Measurements from ENCODE around the gene MICOS13.

MICOS13 gene

GRCh38 chr19:5680437-5681368, at the start of gene MICOS13, which contains the start of gene HSD11B1L:
Gene MICOS13 (minus strand): TSS chr19:5680516. CDS start chr19:5680486, 30 bp downstream.
Gene HSD11B1L (plus strand): TSS chr19:5681027. CDS start chr19:5684833, 3,806 bp downstream.
- Histone ChIP-seq H3K9ac (ENCODE audit: low read length) (peak within 1 kb of the TSS; percentile 92), H3K4me3 (ENCODE audit: low read length) (peak within 1 kb of the TSS; percentile 88), H2AFZ (ENCODE audit: low read depth, low read length) (peak within 1 kb of the TSS; percentile 81), H3K27ac (ENCODE audit: low read length) (peak within 1 kb of the TSS; percentile 65), H3K4me1 (ENCODE audit: low read length) (peaks cover 12% of the 10 kb centered on the region; the same call in 1 of the 2 replicates), H3K79me2 (ENCODE audit: low read length) (peaks cover 12% of the 10 kb centered on the region), H4K20me1 (ENCODE audit: insufficient read depth, low read length) (no peaks in the 10 kb centered on the region), H3K9me3 (ENCODE audit: insufficient read depth, low read length) (no peaks in the 10 kb centered on the region), H3K4me2 (ENCODE audit: low read length) (peak within 1 kb of the TSS; percentile 96), H3K36me3 (replicated peaks; ENCODE audit: low read depth, low read length) (peaks cover 3% of the 10 kb centered on the region), H3K27me3 (ENCODE audit: low read depth, low read length) (no peaks in the 10 kb centered on the region)
- no peak for TF ChIP-seq EZH2phosphoT487 (IDR thresholded peaks at IDR 0.05; ENCODE audit: low read depth)
- TF ChIP-seq, protein P1, sequence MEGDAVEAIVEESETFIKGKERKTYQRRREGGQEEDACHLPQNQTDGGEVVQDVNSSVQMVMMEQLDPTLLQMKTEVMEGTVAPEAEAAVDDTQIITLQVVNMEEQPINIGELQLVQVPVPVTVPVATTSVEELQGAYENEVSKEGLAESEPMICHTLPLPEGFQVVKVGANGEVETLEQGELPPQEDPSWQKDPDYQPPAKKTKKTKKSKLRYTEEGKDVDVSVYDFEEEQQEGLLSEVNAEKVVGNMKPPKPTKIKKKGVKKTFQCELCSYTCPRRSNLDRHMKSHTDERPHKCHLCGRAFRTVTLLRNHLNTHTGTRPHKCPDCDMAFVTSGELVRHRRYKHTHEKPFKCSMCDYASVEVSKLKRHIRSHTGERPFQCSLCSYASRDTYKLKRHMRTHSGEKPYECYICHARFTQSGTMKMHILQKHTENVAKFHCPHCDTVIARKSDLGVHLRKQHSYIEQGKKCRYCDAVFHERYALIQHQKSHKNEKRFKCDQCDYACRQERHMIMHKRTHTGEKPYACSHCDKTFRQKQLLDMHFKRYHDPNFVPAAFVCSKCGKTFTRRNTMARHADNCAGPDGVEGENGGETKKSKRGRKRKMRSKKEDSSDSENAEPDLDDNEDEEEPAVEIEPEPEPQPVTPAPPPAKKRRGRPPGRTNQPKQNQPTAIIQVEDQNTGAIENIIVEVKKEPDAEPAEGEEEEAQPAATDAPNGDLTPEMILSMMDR (IDR thresholded peaks at IDR 0.05; ENCODE audit: low read depth, low read length): no peak

DNA sequence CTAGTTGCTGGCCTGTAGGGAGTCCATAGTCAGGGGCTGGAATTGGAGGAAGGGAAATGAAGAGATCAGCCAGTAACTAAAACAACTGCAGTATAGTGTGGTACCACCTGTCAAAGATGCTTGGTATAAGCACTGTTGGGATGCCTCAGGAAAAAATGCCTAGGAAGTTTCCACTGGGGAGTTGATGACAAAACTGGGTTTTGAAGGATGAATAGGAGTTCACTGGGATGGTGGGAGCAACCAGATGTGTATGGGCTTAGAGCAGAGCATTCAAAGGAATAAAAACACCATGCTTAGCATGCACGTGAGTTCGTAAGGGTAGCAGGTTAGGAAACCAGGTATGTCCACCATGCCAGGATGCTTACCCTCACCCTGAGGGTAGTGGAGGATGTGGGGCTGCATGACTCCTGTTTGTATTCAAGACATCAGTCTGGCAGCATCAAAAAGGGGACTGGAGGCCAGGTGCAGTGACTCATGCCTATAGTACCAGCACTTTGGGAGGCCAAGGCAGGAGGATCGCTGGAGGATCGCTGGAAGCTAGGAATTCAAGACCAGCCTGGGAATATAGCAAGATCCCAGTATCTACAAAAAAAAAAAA, 47.2 kb upstream of the MICOS13 start:
- TF ChIP-seq EZH2phosphoT487 (IDR thresholded peaks at IDR 0.05; ENCODE audit: low read depth): no peak
- TF ChIP-seq, protein P1 (IDR thresholded peaks at IDR 0.05; ENCODE audit: low read depth, low read length): no peak
- Histone ChIP-seq H3K9me3 (ENCODE audit: insufficient read depth, low read length) (no peaks in the 10 kb centered on the region), H3K4me2 (ENCODE audit: low read length) (no peak overlapping the region), H3K79me2 (ENCODE audit: low read length) (no peaks in the 10 kb centered on the region), H4K20me1 (ENCODE audit: insufficient read depth, low read length) (no peaks in the 10 kb centered on the region), H3K4me1 (ENCODE audit: low read length) (no peaks in the 10 kb centered on the region), H3K4me3 (ENCODE audit: low read length) (no peak overlapping the region), H2AFZ (ENCODE audit: low read depth, low read length) (no peak overlapping the region), H3K9ac (ENCODE audit: low read length) (no peak overlapping the region), H3K36me3 (replicated peaks; ENCODE audit: low read depth, low read length) (no peaks in the 10 kb centered on the region), H3K27me3 (ENCODE audit: low read depth, low read length) (no peaks in the 10 kb centered on the region), H3K27ac (ENCODE audit: low read length) (no peak overlapping the region)

- Histone ChIP-seq H3K79me2 (ENCODE audit: low read length) (peaks cover 47% of the 10 kb centered on the region), H3K9me3 (ENCODE audit: insufficient read depth, low read length) (no peaks in the 10 kb centered on the region), H3K27ac (ENCODE audit: low read length) (peak within 1 kb of the TSS; percentile 93), H2AFZ (ENCODE audit: low read depth, low read length) (peak within 1 kb of the TSS; percentile 97), H3K36me3 (replicated peaks; ENCODE audit: low read depth, low read length) (peaks cover 27% of the 10 kb centered on the region), H3K27me3 (ENCODE audit: low read depth, low read length) (no peaks in the 10 kb centered on the region), H3K4me3 (ENCODE audit: low read length) (peak within 1 kb of the TSS; percentile 93), H3K9ac (ENCODE audit: low read length) (peak within 1 kb of the TSS; percentile 92), H3K4me2 (ENCODE audit: low read length) (peak within 1 kb of the TSS; percentile 78), H4K20me1 (ENCODE audit: insufficient read depth, low read length) (peaks cover 29% of the 10 kb centered on the region), H3K4me1 (ENCODE audit: low read length) (peaks cover 12% of the 10 kb centered on the region)
- no peak for TF ChIP-seq EZH2phosphoT487 (IDR thresholded peaks at IDR 0.05; ENCODE audit: low read depth)
- TF ChIP-seq, protein P1 (IDR thresholded peaks at IDR 0.05; ENCODE audit: low read depth, low read length): peak; percentile 86
These were observed 39.9 kb upstream of the MICOS13 start, which contains the start of the genes CATSPERD and LONP1 for GRCh38 chr19:5719961-5720790. Gene CATSPERD (plus strand): TSS chr19:5720637. CDS start chr19:5720738, 101 bp downstream. Gene LONP1 (minus strand): TSS chr19:5720146. CDS start chr19:5720132, 14 bp downstream.
